NCI-H2196 treated with DMSO at 0.1 percent for 48 hours (cell line): Measurements from ENCODE around the gene HNRNPR.
"Not testable (repeated sequence)": the region's sequence is repeated elsewhere in the genome, so short reads cannot be mapped to it uniquely, and the experiment has no call there.

Experiments used
- DNase-seq: peaks from one replicate; lab custom pipeline; 2025; ENCODE audit not compliant: unreplicated experiment; lab: John Stamatoyannopoulos, UW

The HNRNPR gene

DNA sequence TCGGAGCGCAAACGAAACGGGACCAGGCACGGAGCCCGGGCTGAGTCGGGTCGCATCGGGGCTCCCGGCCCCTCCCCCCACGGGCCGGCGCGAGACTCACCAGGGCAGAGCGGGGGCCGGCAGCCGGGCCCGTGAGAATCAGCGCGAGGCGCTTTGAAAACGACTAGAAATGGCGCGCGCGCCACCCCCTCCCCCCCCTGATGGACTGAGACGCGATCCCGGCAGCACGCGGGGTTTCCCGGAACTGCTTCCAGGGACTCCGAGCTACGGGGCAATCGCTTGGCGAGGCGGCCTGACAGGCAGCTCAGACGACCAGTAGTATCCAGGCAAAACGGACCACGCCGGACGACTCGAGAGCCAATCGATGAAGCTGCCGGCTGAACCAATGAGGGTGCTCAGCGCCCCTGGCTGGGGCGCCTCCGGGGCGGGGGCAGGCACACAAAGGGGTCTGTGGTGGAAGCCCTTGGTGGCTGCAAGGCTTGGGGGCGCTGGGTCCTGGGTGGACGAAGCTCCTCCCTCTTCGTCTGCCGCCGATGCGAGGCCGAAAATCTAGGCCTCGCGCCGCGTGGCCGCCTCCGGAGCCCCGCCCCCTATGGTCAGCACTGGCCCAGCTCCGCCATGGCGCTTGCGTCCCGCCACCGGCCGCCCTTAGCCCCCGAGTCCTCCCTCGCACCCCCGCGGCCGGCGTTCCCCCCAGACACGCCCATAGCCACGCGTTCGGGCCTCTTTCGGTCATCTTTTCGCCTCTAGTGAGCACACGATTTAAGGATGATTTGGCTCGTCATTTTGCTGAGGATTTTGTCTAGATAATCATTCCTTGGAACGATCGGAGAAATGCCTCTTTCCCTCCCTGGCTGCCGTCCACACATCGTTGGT is at the start of gene HNRNPR:
Gene HNRNPR, minus strand, starts transcription at position 174 of the 876 bp plus-strand sequence. CDS start 3,276 bp downstream, outside the sequence.
- peak; percentile 99 for DNase-seq

DNA sequence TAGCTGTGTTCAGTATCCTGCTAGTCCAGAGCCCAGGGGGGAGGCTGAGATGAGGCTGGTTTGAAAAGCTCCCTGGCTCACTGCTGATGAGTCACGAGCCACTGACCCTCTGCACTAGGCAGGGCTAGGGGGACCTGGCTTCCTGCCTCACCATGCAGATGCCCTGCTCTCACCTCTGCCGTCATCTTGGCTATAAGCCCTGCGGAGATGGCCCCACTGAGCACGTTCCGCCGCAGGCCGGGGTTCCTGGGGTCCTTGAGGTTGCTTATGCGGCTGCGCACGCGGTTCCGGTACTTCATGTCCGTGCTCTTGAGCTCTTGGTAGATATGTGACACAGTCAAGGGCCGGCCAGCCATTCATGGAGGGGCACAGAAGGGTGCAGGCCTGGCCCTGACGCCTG is 49.6 kb upstream of the HNRNPR start:
- no peak for DNase-seq

DNA sequence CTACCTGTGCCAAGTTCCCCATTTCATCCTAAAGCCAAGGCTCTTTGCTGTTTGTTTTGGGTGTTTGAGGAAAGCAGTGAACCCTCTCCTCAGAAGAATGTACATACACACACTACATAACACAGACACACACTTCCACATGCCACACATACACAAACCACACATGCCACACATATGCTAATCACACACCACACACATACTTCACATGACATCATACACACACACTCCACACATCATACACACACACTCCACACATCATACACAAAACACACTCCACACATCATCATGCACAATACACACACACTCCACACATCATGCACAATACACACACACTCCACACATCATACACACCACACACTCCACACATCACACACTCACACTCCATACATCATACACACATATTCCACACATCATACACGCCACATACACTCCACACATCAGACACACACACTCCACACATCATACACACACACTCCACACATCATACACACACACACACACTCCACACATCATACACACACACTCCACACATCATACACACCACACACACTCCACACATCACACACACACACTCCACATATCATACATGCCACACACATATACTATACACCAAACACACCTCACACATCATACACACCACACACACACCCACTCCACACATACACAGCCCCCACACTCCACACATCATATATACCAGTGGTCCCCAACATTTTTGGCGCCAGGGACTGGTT is 48.2 kb upstream of the HNRNPR start:
- DNase-seq = no peak

DNA sequence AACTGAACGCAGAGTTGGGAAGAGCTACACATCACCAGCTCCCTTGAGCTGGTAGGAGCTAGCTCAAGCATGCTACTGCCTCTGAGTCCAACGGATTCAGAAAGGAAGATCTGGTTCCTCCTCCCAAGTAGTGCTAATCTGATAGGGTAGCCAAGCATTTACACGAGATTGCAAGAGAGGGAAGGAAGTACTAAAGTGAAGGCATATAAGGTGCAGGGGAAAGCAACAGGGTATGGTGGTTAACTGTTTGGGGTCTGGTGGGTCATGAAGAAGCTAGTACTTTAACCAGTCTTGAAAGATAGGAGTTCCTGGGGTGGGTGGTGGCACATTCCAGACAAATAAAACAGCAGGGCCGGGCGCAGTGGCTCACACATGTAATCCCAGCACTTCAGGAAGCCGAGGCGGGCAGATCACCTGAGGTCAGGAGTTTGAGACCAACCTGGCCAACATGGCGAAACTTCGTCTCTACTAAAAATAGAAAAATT is 45.8 kb upstream of the HNRNPR start:
- DNase-seq = no peak

DNA sequence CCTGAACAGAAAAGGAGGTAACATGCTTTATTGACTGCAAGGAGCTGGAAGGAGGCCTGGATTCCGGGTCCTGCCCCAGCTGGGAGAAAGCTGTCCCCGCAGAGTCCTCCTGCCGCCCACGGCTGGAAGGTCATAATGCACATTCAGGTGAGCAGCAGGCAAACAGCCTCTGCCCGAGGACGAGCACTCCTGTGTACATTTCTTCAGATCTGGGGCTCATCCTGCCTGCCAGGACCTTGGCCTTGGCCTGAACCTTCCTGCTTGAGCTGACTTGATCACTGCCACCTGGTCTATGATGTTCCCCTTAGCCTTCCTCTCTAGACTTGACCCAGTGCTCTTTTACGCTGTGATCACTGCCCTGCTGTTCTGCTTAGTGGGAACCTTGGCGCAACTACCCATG is 43.4 kb upstream of the HNRNPR start:
- no peak for DNase-seq

DNA sequence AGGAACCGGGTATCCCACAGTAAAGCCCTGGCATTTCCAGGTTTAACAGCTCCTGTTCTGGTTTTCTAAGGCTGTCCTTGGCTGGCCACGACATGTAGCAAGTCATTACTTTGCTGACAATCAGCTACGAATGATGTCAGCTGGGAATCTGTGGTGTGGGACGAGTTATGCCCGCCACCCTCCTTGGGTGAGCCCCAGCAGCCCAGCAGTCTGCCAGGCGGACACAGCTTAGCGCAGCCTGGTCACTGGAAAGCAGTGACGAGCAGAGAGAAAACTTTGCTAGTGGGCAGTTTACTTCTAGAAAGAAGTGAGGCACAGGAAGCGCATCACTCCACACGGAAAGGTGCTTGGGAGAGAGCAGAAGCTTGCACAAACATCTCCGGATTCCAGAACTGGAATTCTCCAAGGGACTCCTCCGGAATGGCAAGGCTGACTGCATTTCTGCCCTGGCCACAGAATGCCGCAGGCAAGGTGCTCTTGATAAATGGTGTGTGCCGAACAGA is 41.1 kb upstream of the HNRNPR start:
- no peak for DNase-seq

DNA sequence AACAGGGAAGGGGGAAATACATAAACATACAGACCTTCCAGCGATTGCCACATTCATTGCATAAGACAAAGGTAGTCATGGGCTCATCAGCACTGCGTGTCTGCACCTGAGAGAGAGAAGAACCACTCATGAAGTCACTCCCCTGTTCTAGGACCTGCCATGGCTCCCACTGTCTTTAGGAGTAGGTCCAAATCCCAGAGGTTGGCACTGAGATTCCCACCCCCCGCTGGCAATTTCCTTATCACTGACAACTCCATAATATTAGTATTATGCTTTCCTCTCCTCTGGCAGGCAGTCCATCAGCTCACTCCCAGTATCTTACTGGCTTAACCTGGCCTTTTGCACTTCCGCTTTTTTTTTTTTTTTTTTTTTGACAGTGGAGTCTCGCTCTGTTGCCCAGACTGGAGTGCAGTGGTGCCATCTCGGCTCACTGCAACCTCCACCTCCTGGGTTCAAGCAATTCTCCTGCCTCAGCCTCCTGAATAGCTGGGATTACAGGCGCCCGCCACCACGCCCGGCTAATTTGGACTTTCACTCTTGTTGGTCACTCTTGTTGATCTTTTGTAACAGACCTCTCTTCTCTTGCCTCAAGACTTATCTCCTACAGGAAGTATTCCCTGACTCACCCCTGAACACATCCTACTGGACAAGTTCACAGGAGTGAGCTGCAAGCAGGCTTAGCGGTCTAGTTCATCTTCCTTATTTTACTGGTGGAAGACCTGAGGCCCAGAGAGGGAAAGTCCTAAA is 40.4 kb upstream of the HNRNPR start:
- no peak for DNase-seq

DNA sequence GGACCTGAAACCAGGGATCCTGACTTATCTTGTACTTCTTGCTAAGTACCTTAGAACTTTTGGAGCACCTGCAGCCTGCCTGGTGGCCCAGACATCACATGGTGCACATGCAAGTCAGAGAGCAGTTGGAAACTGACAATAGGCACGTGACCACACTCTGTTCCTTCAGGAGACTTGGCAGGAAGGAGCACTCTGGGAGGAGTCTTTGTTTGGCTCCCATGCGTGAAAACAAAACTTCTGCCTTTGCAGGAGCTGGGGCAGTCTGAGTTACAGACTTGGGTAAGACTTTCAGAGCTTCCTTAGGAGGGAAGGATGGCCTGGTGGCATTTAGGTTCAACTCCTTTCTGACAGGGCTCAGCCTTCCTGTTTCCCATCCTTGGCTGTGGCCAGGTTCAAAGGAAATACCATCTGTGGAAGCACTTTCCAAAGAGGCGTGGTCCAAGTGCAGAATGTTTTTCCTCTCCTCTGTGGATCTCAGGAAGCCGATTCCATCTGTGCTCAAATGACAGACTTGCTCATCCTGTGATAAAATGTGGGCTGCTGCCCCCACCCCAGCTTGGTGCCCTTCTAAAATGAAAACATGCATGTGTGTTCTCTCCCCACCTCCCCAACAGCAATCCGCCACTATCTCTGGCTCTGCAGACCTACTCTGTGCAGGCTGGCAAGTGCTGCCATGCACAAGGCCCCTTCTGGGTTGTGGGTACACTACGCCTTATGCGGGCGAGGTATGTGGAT is 39.7 kb upstream of the HNRNPR start:
- DNase-seq = no peak

DNA sequence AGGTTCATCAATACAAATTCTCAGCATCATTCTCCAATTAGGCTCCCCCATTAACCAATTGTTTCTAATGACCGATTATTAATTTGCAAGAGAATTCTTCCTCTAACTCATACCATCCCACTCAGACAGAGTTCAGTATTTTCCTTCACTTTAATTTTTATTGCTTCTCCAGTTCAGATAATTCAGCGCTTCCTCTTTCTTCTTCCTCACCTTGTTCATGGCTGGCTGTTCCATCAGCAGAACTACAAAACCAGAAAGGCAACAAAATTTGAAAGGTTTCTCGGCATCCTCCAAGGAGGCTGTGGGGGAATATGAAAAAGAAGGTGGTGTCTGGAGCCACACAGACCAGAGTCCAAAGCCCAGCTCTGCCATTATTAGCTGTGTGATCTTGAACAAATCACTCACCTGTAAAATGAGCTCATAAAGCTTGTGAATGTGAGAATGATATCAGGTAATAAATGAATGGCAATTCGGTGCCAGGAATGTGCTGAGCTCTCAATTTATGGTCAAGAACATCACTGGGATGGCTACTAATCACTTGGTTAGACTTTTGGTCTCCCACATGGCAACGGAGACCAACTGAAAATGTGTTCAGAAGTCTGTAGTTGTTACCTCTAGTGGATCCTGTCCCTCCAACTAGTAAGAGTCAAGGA is 37.3 kb upstream of the HNRNPR start:
- no peak for DNase-seq

DNA sequence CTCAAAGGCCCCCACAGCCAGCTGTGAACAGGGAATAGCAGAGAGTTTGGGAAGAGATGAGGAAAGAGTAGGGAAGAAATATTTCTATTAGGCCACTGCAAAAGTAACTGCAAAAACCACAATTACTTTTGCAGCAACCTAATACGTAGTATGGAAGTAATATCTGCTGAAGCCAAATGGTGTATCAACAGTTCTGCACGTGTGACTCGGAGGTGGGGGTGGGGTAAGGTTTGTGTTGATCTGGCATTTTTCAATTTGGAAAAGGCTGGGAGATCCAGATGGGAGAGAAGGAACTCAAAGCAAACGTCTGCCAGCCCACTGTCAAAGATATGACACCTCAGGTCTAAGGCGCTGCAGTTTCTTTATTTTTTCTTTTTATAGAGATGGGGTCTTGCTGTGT is 36.6 kb upstream of the HNRNPR start:
- no peak for DNase-seq

DNA sequence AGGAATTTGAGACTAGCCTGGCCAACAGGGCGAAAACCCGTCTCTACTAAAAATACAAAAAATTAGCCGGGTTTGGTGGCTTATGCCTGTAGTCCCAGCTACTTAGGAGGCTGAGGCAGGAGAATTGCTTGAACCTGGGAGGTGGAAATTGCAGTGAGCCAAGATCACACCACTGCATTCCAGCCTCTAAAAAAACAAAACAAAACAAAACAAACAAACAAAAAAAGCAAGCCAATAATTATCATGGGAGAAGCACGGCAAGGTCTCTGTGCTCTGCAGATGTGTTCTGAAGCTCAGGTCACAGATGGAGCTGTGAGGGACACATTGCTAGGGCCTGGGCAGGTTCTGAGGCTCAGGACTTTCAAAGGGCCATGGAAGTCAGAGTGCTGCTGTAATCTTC is 36.2 kb upstream of the HNRNPR start:
- DNase-seq = not testable (repeated sequence)

DNA sequence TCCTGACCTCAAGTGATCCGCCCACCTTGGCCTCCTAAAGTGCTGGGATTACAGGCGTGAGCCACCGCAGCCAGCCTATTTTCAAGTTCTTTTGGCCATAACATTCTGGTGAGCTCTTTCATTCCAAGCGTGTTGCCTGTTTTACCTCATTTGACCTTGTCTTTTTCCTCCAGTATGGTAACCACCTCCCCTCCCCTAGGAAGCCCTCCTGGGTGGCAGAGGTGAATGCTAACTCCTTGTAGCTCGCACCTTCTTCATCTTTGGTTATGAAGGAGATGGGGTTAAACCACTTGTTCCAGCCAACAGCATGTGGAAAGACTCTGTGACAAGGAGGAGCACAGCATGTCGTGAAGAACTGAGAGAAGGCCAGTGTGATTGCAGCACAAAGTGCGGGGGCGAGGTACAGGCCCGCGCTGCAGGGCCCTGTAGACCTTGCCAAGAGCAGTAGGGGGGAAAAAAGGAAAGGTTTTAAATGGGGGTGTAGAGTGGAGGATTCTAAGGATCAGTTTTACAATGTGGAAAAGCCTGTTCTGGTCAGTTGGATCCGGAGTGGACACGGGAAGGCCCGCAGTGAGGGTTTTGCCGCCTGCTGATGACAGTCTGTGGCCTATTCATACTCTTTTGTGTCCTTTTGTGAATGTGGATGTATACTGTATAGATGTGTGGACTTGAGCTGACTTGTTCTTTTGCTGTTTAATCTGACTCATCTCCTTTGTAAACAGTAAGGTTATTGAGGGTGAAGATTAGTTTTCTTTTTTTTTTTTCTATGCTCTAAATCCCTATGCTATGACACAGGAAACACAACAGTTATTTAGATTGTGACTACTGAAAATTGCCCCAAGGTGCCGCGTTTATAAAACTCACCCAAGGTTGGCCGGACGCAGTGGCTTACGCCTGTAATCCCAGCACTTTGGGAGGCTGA is 33.1 kb upstream of the HNRNPR start:
- peak; percentile 22 for DNase-seq

DNA sequence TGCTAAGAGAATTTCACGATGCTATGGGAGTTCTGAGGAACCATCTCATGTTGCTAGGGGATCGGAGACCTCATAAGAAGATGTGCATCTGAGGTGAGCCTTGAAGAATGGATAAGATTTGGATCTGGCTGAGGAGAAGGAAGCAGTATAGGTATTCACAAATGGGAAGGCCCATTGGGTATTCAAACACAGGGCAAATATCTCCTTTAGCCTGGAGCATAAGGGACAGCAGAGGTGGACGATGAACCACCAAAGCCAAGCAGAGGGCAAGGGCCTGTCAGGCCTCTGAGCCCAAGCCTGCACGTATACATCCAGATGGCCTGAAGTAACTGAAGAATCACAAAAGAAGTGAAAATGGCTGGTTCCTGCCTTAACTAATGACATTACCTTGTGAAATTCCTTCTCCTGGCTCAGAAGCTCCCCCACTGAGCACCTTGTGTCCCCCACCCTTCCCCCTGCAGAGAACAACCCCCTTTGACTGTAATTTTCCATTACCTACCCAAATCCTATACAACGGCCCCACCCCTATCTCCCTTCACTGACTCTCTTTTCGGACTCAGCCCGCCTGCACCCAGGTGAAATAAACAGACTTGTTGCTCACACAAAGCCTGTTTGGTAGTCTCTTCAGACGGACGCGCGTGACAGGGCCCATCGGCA is 30.1 kb upstream of the HNRNPR start:
- not testable (repeated sequence) for DNase-seq

DNA sequence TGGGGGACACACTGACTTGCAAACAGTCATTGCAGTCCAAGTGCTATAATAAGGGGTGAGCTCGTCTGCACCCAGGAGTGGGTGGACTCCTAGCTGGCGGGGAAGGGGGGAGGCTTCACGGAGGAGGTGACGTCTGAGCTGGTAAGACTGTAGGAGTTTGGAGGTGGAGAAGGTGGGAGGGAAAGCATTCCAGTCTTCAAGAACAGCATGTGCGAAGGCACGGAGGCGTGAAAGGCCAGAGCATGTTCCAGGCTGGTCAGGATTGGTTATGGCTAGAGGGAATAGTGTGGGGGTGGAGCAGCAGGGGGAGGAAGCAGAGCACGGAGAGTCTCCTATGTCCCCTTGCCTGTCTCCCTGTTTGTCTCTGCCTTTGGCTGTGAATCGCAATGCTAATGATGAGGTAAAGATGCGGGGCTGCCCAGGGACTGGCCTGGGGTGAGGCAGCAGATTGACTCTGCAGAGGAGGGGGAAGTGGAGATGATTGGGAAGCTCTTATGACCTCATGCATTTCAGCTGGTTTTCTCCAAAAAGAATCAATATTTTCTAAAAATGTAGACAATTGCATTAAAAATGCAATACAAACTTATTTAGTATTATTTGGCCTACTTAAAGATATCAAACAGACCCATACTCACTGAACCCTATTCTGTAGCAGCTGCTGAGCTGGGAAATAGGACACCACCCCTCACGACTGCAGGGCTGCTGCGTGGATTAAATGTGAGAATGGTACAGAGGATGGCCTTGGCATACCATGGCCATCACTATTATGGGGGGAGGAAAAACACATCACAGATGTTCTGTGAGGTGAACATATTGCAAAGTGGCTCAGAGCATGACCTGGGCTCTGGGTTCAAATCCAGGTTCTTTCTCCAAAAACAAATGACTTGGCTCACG is 28.1 kb upstream of the HNRNPR start:
- no peak for DNase-seq

DNA sequence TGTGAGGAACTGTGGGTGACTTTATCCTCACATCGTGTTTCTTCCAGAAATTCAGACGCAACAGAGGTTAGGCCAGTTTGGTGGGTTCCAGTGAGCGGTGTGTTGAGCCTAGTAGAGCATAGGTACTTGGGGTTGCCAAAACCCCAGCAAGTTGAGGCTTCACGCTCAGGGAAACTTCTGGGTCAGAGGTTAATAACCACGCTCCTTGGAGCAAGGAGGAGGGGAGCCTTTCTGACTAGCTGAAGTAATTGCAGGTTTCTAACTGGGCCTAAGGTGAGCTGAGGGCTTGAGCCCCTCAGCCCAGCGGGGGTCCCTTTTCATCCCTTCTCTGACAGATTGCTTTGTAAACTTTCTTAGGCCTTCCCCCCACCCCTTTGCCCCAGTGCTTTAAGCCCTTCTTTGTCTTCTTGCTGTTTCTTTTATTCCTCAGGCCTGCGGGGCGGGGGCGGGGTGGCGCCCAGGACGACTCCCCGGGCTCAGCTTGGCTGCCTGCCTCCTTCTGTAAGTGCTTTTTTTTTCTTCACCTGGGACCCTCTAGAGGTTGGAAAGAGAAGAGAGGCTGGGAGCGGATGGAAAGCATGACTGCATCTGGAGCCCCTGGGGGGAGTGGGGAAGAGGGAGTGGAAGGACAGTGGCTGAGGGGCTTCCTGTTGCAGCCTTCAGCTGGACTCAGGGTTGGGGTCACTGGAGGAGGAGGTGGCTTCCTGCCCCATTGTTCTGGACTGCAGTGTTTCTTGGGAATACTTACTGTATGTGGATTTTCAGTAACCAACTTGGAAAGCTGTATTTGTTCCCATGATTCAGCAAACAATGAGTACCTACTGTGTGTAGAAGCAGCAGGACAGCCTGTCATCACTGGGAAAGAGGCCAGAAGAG is 26.9 kb upstream of the HNRNPR start:
- no peak for DNase-seq

DNA sequence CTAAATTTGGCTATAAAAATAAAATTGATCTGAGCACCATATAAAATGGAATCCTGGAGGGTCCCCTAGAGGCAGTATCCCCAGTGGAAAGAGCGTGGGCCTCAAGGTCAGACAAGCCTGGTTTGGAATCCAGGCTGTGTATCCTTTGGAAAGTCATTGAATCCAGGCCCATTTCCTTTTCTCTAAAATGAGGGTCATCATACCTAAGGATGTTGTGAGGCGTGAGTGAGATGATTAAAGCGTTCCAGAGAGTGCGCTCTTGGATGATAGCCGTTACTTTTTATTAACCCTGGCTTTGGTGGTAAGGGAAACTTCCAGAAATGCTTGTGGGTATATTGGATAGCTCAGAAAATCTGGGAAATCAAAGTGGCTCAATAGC is 26.2 kb upstream of the HNRNPR start:
- DNase-seq = no peak
